SJSA1 (cell line): ENCODE results near the gene PLCB1. TPM values are rescaled to one million over a fixed set of nuclear protein-coding genes. Genes with fewer than 3 reads are reported as not detected.

Experiments used
- DNase-seq, 2 experiments: peaks; one replicate each; pipeline ENCODE4 v3.0.0-alpha.2; 2015 to 2020; ENCODE audit warnings: low spot score in 2 of 2, low read depth in 1 of 2
- H3K27ac ChIP-seq: fragments of 250-450 bp; sonication (Bioruptor Pico); 2 replicates; pipeline ENCODE4 v1.5.1; 2020; ENCODE audit warnings: mild to moderate bottlenecking, moderate library complexity
- H3K27me3 ChIP-seq: fragments of 250-450 bp; sonication (Bioruptor Pico); replicated peaks from 2 replicates; pipeline ENCODE4 v1.5.1; 2020; ENCODE audit warnings: mild to moderate bottlenecking, moderate library complexity
- H3K36me3 ChIP-seq: fragments of 250-450 bp; sonication (Bioruptor Pico); 2 replicates; pipeline ENCODE4 v1.5.1; 2020; ENCODE audit warnings: mild to moderate bottlenecking
- H3K4me1 ChIP-seq: fragments of 250-450 bp; sonication (Bioruptor Pico); replicated peaks from 2 replicates; pipeline ENCODE4 v1.6.1; 2021; ENCODE audit warnings: mild to moderate bottlenecking
- H3K4me3 ChIP-seq: fragments of 250-450 bp; sonication (Bioruptor Pico); 2 replicates; pipeline ENCODE4 v1.5.1; 2020; ENCODE audit warnings: mild to moderate bottlenecking
- H3K9me3 ChIP-seq: fragments of 250-450 bp; sonication (Bioruptor Pico); replicated peaks from 2 replicates; pipeline ENCODE4 v1.5.1; 2020; ENCODE audit warnings: mild to moderate bottlenecking
- total RNA-seq: library from RNA; depleted of rRNA; stranded (reverse); fragments of >200 nt; shearing (Covaris generic); gene quantifications from 2 replicates; pipeline ENCODE4 v1.2.3, GENCODE V29; 2014

The PLCB1 gene
- total RNA-seq, 1 experiment from 2014 or later, result 10.0 TPM

- DNase-seq, result peak in 1 of 2 experiments; percentile 40
- Histone ChIP-seq H3K27me3 (no peaks in the 10 kb centered on the region), H3K4me1 (peaks cover 8% of the 10 kb centered on the region), H3K36me3 (no peaks in the 10 kb centered on the region), H3K9me3 (no peaks in the 10 kb centered on the region), H3K27ac (no peak overlapping the region), H3K4me3 (no peak overlapping the region)
Measured at GRCh38 chr20:8414586-8415274, 282.7 kb downstream of the PLCB1 start.

GRCh38 chr20:8421981-8422380 is 289.9 kb downstream of the PLCB1 start:
- Histone ChIP-seq H3K9me3 (no peaks in the 10 kb centered on the region), H3K27me3 (no peaks in the 10 kb centered on the region), H3K4me1 (peaks cover 18% of the 10 kb centered on the region), H3K4me3 (no peak overlapping the region), H3K36me3 (no peaks in the 10 kb centered on the region), H3K27ac (no peak overlapping the region)
- no peak for DNase-seq

GRCh38 chr20:8423482-8423881 is 291.4 kb downstream of the PLCB1 start:
- Histone ChIP-seq H3K27me3 (no peaks in the 10 kb centered on the region), H3K4me1 (peaks cover 18% of the 10 kb centered on the region), H3K36me3 (no peaks in the 10 kb centered on the region), H3K4me3 (no peak overlapping the region), H3K9me3 (no peaks in the 10 kb centered on the region), H3K27ac (0 out of 2 replicates have a peak overlapping the region, but pooled peaks have one; percentile 10)
- DNase-seq, result no peak

- H3K9me3 ChIP-seq, result no peaks in the 10 kb centered on the region
- H3K27me3 ChIP-seq, result no peaks in the 10 kb centered on the region
- H3K27ac ChIP-seq, result peak overlapping the region; percentile 34
- H3K4me1 ChIP-seq, result peaks cover 21% of the 10 kb centered on the region
- H3K36me3 ChIP-seq, result no peaks in the 10 kb centered on the region
- no peak overlapping the region for H3K4me3 ChIP-seq
- peak; percentile 78 to 88 for DNase-seq
Measured at GRCh38 chr20:8424010-8424409, 291.9 kb downstream of the PLCB1 start.

GRCh38 chr20:8425016-8425415 is 292.9 kb downstream of the PLCB1 start:
- Histone ChIP-seq H3K4me1 (peaks cover 21% of the 10 kb centered on the region), H3K27ac (no peak overlapping the region), H3K9me3 (no peaks in the 10 kb centered on the region), H3K27me3 (no peaks in the 10 kb centered on the region), H3K36me3 (no peaks in the 10 kb centered on the region), H3K4me3 (no peak overlapping the region)
- DNase-seq, result no peak

- H3K27ac ChIP-seq, result no peak overlapping the region
- DNase-seq, result no peak
Measured at GRCh38 chr20:8425802-8426201, 293.7 kb downstream of the PLCB1 start.

GRCh38 chr20:8427419-8428040 is 295.5 kb downstream of the PLCB1 start:
- H3K4me3 ChIP-seq, result no peak overlapping the region
- no peak for DNase-seq
- peaks cover 21% of the 10 kb centered on the region for H3K4me1 ChIP-seq
- no peaks in the 10 kb centered on the region for H3K9me3 ChIP-seq
- no peaks in the 10 kb centered on the region for H3K36me3 ChIP-seq
- H3K27ac ChIP-seq, result no peak overlapping the region
- H3K27me3 ChIP-seq, result no peaks in the 10 kb centered on the region

More at GRCh38 chr20:8425802-8426201, 293.7 kb downstream of the PLCB1 start:
- H3K9me3 ChIP-seq, result no peaks in the 10 kb centered on the region
- no peaks in the 10 kb centered on the region for H3K36me3 ChIP-seq
- H3K4me3 ChIP-seq, result no peak overlapping the region
- no peaks in the 10 kb centered on the region for H3K27me3 ChIP-seq
- peaks cover 21% of the 10 kb centered on the region for H3K4me1 ChIP-seq

GRCh38 chr20:8428988-8429387 is 296.9 kb downstream of the PLCB1 start:
- Histone ChIP-seq H3K27ac (no peak overlapping the region), H3K27me3 (no peaks in the 10 kb centered on the region), H3K4me1 (peaks cover 10% of the 10 kb centered on the region), H3K9me3 (no peaks in the 10 kb centered on the region), H3K36me3 (no peaks in the 10 kb centered on the region), H3K4me3 (no peak overlapping the region)
- DNase-seq, result no peak

- H3K27ac ChIP-seq, result no peak overlapping the region
- no peaks in the 10 kb centered on the region for H3K36me3 ChIP-seq
- H3K27me3 ChIP-seq, result no peaks in the 10 kb centered on the region
- DNase-seq, result no peak
- no peak overlapping the region for H3K4me3 ChIP-seq
- H3K4me1 ChIP-seq, result peaks cover 3% of the 10 kb centered on the region; the same call in 1 of the 2 replicates
- no peaks in the 10 kb centered on the region for H3K9me3 ChIP-seq
Measured at GRCh38 chr20:8431538-8432434, 299.7 kb downstream of the PLCB1 start.

- Histone ChIP-seq H3K36me3 (no peaks in the 10 kb centered on the region), H3K4me3 (no peak overlapping the region), H3K27me3 (no peaks in the 10 kb centered on the region), H3K4me1 (peaks cover 3% of the 10 kb centered on the region; the same call in 1 of the 2 replicates), H3K9me3 (no peaks in the 10 kb centered on the region), H3K27ac (no peak overlapping the region)
- DNase-seq, result no peak
Measured at GRCh38 chr20:8432435-8433148, 300.5 kb downstream of the PLCB1 start.

- Histone ChIP-seq H3K27ac (no peak overlapping the region), H3K9me3 (no peaks in the 10 kb centered on the region), H3K27me3 (no peaks in the 10 kb centered on the region), H3K36me3 (no peaks in the 10 kb centered on the region), H3K4me1 (peaks cover 3% of the 10 kb centered on the region; the same call in 1 of the 2 replicates), H3K4me3 (no peak overlapping the region)
- DNase-seq, result no peak
Measured at GRCh38 chr20:8433291-8433690, 301.2 kb downstream of the PLCB1 start.

GRCh38 chr20:8434326-8434876 is 302.3 kb downstream of the PLCB1 start:
- DNase-seq, result no peak
- no peaks in the 10 kb centered on the region for H3K4me1 ChIP-seq
- H3K27me3 ChIP-seq, result no peaks in the 10 kb centered on the region
- no peak overlapping the region for H3K27ac ChIP-seq
- H3K9me3 ChIP-seq, result no peaks in the 10 kb centered on the region
- no peaks in the 10 kb centered on the region for H3K36me3 ChIP-seq
- H3K4me3 ChIP-seq, result no peak overlapping the region
